Type B pancreatic cell (in vitro differentiated cells): ENCODE data around the gene CTDP1. TPM values are rescaled to one million over a fixed set of nuclear protein-coding genes. Genes with fewer than 3 reads are reported as not detected.

Experiments used
- DNase-seq: peaks from one replicate; pipeline ENCODE4 v3.0.0; 2021; ENCODE audit warnings: mixed read lengths; ENCODE audit not compliant: unreplicated experiment; ENCODE audit errors: extremely low spot score
- H3K27ac Mint-ChIP-seq: 2 replicates; pipeline ENCODE4 v1.8.0; 2021; ENCODE audit warnings: mild to moderate bottlenecking, mixed read lengths
- H3K27me3 Mint-ChIP-seq: 2 replicates; pipeline ENCODE4 v1.8.0; 2021; ENCODE audit warnings: mixed read lengths
- H3K36me3 Mint-ChIP-seq: 2 replicates; pipeline ENCODE4 v1.8.0; 2021; ENCODE audit warnings: mixed read lengths
- H3K4me1 Mint-ChIP-seq: one replicate; pipeline ENCODE4 v1.8.0; 2021; ENCODE audit warnings: mixed read lengths; ENCODE audit not compliant: unreplicated experiment
- H3K4me3 Mint-ChIP-seq: 2 replicates; pipeline ENCODE4 v1.8.0; 2021; ENCODE audit warnings: mild to moderate bottlenecking, mixed read lengths
- H3K9me3 Mint-ChIP-seq: 2 replicates; pipeline ENCODE4 v1.8.0; 2021; ENCODE audit warnings: mixed read lengths
- total RNA-seq: library from RNA; stranded (reverse); gene quantifications from 2 replicates; pipeline ENCODE4 v1.2.1, GENCODE V29; 2021; ENCODE audit warnings: low replicate concordance
- TF ChIP-seq, protein P1 (sequence below): fragments of 200-600 bp; sonication (generic); conservative IDR thresholded peaks from 2 replicates; pipeline ENCODE4 v1.5.0; 2021; ENCODE audit warnings: antibody characterized with exemption, mild to moderate bottlenecking

CTDP1 gene
- total RNA-seq, 1 donor from 2014 or later, result 21.1 TPM

DNA sequence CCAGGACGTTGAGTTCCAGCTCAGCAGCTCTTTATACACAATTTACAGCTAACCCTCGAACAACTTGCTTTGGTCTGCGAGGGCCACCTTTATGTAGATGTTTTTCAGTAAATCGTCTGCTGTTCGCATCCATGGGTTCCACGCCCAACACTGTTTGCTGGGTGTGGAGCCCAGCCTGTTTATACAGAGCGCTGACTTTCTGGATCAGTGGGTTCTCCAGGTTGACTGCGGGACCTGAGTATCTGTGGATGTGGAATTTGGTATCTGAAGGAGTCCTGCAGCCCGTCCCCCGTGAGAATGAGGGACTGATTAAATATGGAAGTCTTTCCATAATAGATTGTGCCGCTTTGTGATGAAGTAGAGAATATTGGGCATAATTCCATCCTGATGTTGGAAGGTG is 2.9 kb downstream of the CTDP1 start:
- Mint-ChIP-seq H3K4me3 (peak overlapping the region; percentile 72), H3K36me3 (no peaks in the 10 kb centered on the region), H3K4me1 (peaks cover 17% of the 10 kb centered on the region), H3K9me3 (no peaks in the 10 kb centered on the region), H3K27me3 (no peaks in the 10 kb centered on the region), H3K27ac (peak overlapping the region; percentile 53)
- TF ChIP-seq, protein P1, sequence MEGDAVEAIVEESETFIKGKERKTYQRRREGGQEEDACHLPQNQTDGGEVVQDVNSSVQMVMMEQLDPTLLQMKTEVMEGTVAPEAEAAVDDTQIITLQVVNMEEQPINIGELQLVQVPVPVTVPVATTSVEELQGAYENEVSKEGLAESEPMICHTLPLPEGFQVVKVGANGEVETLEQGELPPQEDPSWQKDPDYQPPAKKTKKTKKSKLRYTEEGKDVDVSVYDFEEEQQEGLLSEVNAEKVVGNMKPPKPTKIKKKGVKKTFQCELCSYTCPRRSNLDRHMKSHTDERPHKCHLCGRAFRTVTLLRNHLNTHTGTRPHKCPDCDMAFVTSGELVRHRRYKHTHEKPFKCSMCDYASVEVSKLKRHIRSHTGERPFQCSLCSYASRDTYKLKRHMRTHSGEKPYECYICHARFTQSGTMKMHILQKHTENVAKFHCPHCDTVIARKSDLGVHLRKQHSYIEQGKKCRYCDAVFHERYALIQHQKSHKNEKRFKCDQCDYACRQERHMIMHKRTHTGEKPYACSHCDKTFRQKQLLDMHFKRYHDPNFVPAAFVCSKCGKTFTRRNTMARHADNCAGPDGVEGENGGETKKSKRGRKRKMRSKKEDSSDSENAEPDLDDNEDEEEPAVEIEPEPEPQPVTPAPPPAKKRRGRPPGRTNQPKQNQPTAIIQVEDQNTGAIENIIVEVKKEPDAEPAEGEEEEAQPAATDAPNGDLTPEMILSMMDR, result no peak
- DNase-seq, result no peak

DNA sequence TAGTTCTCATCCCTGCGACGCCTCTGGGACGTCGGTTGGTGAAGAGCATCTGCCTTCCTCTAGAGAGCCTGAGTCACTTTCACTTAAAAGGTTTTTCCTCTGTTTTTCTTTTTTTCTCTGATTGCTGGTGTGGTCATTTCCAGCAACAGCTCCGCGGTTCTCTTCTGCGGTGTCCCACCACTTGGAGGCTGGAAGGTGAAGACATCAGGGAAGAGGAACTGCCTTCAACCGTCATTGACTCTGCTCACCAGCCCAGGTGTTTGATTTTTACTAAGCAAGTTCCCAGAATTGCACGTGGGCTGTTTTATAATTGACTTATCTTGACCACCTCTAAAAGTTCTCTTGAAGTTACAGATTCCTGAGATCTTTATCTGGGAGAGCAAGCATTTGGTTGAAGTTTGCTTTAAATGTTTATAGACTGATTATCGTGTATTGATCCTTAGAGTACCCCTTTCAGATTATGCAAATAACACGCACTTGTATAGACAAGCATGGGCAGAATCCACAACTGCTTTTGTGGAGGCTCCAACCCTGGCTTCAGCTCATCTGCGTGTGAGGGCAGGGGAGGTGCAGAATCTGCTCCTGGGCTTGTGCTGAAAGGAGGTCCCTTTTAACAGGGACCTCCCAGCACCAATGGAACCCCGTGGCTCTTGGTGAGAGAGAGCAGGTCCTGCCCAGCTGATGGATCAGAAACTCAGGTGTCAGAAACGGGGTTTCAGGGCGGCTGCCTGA is 3.5 kb downstream of the CTDP1 start:
- Mint-ChIP-seq H3K27ac (peak overlapping the region; percentile 53), H3K4me3 (peak overlapping the region; percentile 72), H3K4me1 (peaks cover 16% of the 10 kb centered on the region), H3K9me3 (no peaks in the 10 kb centered on the region), H3K27me3 (no peaks in the 10 kb centered on the region), H3K36me3 (no peaks in the 10 kb centered on the region)
- TF ChIP-seq, protein P1, result no peak
- no peak for DNase-seq

DNA sequence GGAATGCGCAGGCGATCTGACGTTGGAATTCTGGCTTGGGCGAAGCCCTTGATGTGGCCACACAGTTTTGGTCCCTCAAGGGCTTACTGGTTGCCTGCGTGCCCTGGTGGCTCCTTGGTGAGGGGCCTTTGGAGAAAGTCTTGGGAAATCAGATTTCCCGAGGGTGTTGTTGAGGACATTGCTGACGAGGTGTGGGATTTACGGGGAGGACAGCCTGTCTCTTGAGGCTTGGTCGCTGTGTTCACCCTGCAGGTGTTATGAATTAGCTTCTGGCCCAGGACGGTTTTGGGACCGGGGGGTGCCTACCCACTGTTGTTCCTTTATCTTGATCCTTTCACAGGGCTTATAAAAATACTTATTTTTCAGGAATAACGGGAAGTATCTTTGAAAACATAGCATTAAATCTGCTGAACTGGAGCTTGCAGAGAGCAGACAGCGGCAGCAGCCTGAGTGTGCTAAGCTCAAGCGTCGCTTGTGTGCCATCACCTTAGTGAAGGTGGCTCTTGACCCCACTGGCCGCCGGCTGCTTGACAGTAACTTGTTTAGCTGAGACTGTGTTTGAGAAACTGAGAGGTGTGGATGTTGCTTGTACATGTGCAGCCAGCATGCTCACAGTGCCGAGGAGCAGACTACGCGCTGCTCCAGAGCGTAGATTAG is 4.2 kb downstream of the CTDP1 start:
- H3K4me3 Mint-ChIP-seq, result no peak overlapping the region
- H3K27ac Mint-ChIP-seq, result no peak overlapping the region
- no peak for DNase-seq
- H3K27me3 Mint-ChIP-seq, result no peaks in the 10 kb centered on the region
- TF ChIP-seq, protein P1, result no peak
- no peaks in the 10 kb centered on the region for H3K9me3 Mint-ChIP-seq
- no peaks in the 10 kb centered on the region for H3K36me3 Mint-ChIP-seq
- peaks cover 11% of the 10 kb centered on the region for H3K4me1 Mint-ChIP-seq

DNA sequence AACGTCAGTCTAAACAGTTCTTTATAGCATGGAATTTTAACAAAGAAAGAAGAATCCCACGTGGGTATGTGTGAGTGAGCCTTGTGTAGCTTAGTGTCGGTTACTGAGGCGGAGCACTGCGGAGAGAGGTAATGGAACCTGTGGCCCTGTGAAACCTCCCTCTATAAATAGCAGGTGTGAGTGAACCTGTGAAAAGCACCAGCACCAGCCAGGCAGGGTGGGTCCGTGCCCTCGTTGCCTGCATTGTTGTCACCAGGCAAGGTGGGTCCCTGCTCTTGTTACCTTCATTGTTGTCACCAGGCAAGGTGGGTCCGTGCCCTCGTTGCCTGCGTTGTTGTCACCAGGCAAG is 4.7 kb downstream of the CTDP1 start:
- H3K9me3 Mint-ChIP-seq, result no peaks in the 10 kb centered on the region

DNA sequence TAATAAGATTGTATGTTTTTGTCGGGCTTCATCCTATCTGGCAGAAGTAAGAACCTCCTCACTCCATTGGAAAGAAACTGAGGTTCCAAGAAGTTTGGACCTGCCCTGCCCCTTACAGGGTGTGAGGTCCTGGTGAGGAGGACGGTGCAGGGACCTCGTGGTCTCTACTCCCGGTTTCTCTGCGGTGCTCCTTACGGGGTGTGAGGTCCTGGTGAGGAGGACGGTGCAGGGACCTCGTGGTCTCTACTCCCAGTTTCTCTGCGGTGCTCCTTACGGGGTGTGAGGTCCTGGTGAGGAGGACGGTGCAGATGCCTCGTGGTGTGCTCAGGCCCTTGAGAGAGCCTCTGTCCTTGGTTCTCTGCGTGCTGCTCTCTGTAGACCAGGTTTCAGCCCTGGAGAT is 5.2 kb downstream of the CTDP1 start:
- TF ChIP-seq, protein P1, result no peak
- peaks cover 14% of the 10 kb centered on the region for H3K4me1 Mint-ChIP-seq
- peak; percentile 61 for DNase-seq
- no peak overlapping the region for H3K4me3 Mint-ChIP-seq
- no peaks in the 10 kb centered on the region for H3K9me3 Mint-ChIP-seq
- H3K36me3 Mint-ChIP-seq, result no peaks in the 10 kb centered on the region
- no peaks in the 10 kb centered on the region for H3K27me3 Mint-ChIP-seq
- H3K27ac Mint-ChIP-seq, result no peak overlapping the region

More for the DNA sequence above, 4.7 kb downstream of the CTDP1 start:
- TF ChIP-seq, protein P1, result no peak
- peaks cover 14% of the 10 kb centered on the region for H3K4me1 Mint-ChIP-seq
- no peak overlapping the region for H3K27ac Mint-ChIP-seq
- no peaks in the 10 kb centered on the region for H3K36me3 Mint-ChIP-seq
- no peak overlapping the region for H3K4me3 Mint-ChIP-seq
- H3K27me3 Mint-ChIP-seq, result no peaks in the 10 kb centered on the region
- no peak for DNase-seq
